Dendritic cell treated with granulocyte-macrophage colony-stimulating factor and Interleukin-4, amounts not matched to agents 40 ng/mL and 50 ng/mL, for 4 days (primary cell): ENCODE results near the gene TMA7B.

Experiments used
- H3K27ac Mint-ChIP-seq: one replicate; pipeline ENCODE4 v1.8.0; 2022; ENCODE audit warnings: mild to moderate bottlenecking, mixed read lengths
- H3K27me3 Mint-ChIP-seq: one replicate; pipeline ENCODE4 v1.8.0; 2022; ENCODE audit warnings: mild to moderate bottlenecking, mixed read lengths
- H3K36me3 Mint-ChIP-seq: one replicate; pipeline ENCODE4 v1.8.0; 2022; ENCODE audit warnings: low read depth, mixed read lengths
- H3K4me1 Mint-ChIP-seq: one replicate; pipeline ENCODE4 v1.8.0; 2022; ENCODE audit warnings: low read depth, mixed read lengths
- H3K4me3 Mint-ChIP-seq: one replicate; pipeline ENCODE4 v1.8.0; 2022; ENCODE audit warnings: mild to moderate bottlenecking, moderate library complexity, mixed read lengths
- H3K9me3 Mint-ChIP-seq: one replicate; pipeline ENCODE4 v1.8.0; 2022; ENCODE audit warnings: mixed read lengths
- intact Hi-C: fragments of 100-400 bp; cut with micrococcal nuclease; formaldehyde crosslinking; loops from one replicate; pipeline ENCODE4 v1.15.0; 2022

Gene TMA7B

GRCh38 chr22:39967996-39968972, 8.1 kb downstream of the TMA7B start:
- Mint-ChIP-seq H3K4me1 (peaks cover 5% of the 10 kb centered on the region), H3K27ac (no peak overlapping the region), H3K36me3 (no peaks in the 10 kb centered on the region), H3K9me3 (no peaks in the 10 kb centered on the region), H3K27me3 (peaks cover 97% of the 10 kb centered on the region), H3K4me3 (no peak overlapping the region)
- intact Hi-C loops, result no loop called here

GRCh38 chr22:39970742-39971141, 10.5 kb downstream of the TMA7B start:
- no peaks in the 10 kb centered on the region for H3K9me3 Mint-ChIP-seq
- H3K36me3 Mint-ChIP-seq, result no peaks in the 10 kb centered on the region
- H3K27me3 Mint-ChIP-seq, result peaks cover 95% of the 10 kb centered on the region
- intact Hi-C loops, result no loop called here
- H3K27ac Mint-ChIP-seq, result no peak overlapping the region
- no peak overlapping the region for H3K4me3 Mint-ChIP-seq
- peaks cover 5% of the 10 kb centered on the region for H3K4me1 Mint-ChIP-seq

GRCh38 chr22:39972641-39973040, 12.4 kb downstream of the TMA7B start:
- intact Hi-C loops, result no loop called here
- Mint-ChIP-seq H3K27ac (no peak overlapping the region), H3K36me3 (no peaks in the 10 kb centered on the region), H3K27me3 (peaks cover 96% of the 10 kb centered on the region), H3K4me3 (no peak overlapping the region), H3K4me1 (no peaks in the 10 kb centered on the region), H3K9me3 (no peaks in the 10 kb centered on the region)

- no peaks in the 10 kb centered on the region for H3K4me1 Mint-ChIP-seq
- intact Hi-C loops, result no loop called here
- no peaks in the 10 kb centered on the region for H3K9me3 Mint-ChIP-seq
- H3K4me3 Mint-ChIP-seq, result no peak overlapping the region
- no peaks in the 10 kb centered on the region for H3K36me3 Mint-ChIP-seq
- peaks cover 93% of the 10 kb centered on the region for H3K27me3 Mint-ChIP-seq
- H3K27ac Mint-ChIP-seq, result no peak overlapping the region
Observed at GRCh38 chr22:39973656-39974055, 13.5 kb downstream of the TMA7B start.

GRCh38 chr22:39974065-39974464, 13.9 kb downstream of the TMA7B start:
- Mint-ChIP-seq H3K36me3 (no peaks in the 10 kb centered on the region), H3K27ac (no peak overlapping the region)
- intact Hi-C loops, result no loop called here

GRCh38 chr22:39979048-39979447, 18.9 kb downstream of the TMA7B start:
- H3K4me1 Mint-ChIP-seq, result no peaks in the 10 kb centered on the region
- intact Hi-C loops, result no loop called here
- H3K4me3 Mint-ChIP-seq, result no peak overlapping the region
- H3K9me3 Mint-ChIP-seq, result no peaks in the 10 kb centered on the region
- no peaks in the 10 kb centered on the region for H3K36me3 Mint-ChIP-seq
- peaks cover 79% of the 10 kb centered on the region for H3K27me3 Mint-ChIP-seq
- H3K27ac Mint-ChIP-seq, result no peak overlapping the region

More at GRCh38 chr22:39974065-39974464, 13.9 kb downstream of the TMA7B start:
- peaks cover 93% of the 10 kb centered on the region for H3K27me3 Mint-ChIP-seq
- no peaks in the 10 kb centered on the region for H3K4me1 Mint-ChIP-seq
- H3K9me3 Mint-ChIP-seq, result no peaks in the 10 kb centered on the region
- no peak overlapping the region for H3K4me3 Mint-ChIP-seq

GRCh38 chr22:39979458-39979857, 19.3 kb downstream of the TMA7B start:
- Mint-ChIP-seq H3K4me3 (no peak overlapping the region), H3K36me3 (no peaks in the 10 kb centered on the region), H3K9me3 (no peaks in the 10 kb centered on the region), H3K27me3 (peaks cover 78% of the 10 kb centered on the region), H3K4me1 (no peaks in the 10 kb centered on the region), H3K27ac (no peak overlapping the region)
- intact Hi-C loops, result no loop called here

- Mint-ChIP-seq H3K36me3 (no peaks in the 10 kb centered on the region), H3K9me3 (no peaks in the 10 kb centered on the region), H3K27me3 (peaks cover 77% of the 10 kb centered on the region), H3K4me1 (no peaks in the 10 kb centered on the region), H3K4me3 (no peak overlapping the region), H3K27ac (no peak overlapping the region)
- intact Hi-C loops, result no loop called here
Observed at GRCh38 chr22:39980596-39980995, 20.4 kb downstream of the TMA7B start.

GRCh38 chr22:39983346-39983745, 23.1 kb downstream of the TMA7B start:
- Mint-ChIP-seq H3K4me3 (no peak overlapping the region), H3K4me1 (no peaks in the 10 kb centered on the region), H3K27me3 (peaks cover 71% of the 10 kb centered on the region), H3K9me3 (no peaks in the 10 kb centered on the region), H3K27ac (no peak overlapping the region), H3K36me3 (no peaks in the 10 kb centered on the region)
- intact Hi-C loops, result no loop called here

- H3K27me3 Mint-ChIP-seq, result peaks cover 73% of the 10 kb centered on the region
- no peaks in the 10 kb centered on the region for H3K9me3 Mint-ChIP-seq
- intact Hi-C loops, result no loop called here
- no peaks in the 10 kb centered on the region for H3K4me1 Mint-ChIP-seq
- no peak overlapping the region for H3K27ac Mint-ChIP-seq
- H3K4me3 Mint-ChIP-seq, result no peak overlapping the region
- H3K36me3 Mint-ChIP-seq, result no peaks in the 10 kb centered on the region
Observed at GRCh38 chr22:39984006-39984405, 23.8 kb downstream of the TMA7B start.

- intact Hi-C loops, result no loop called here
- Mint-ChIP-seq H3K36me3 (no peaks in the 10 kb centered on the region), H3K27ac (no peak overlapping the region), H3K4me3 (no peak overlapping the region), H3K27me3 (peaks cover 73% of the 10 kb centered on the region), H3K4me1 (no peaks in the 10 kb centered on the region), H3K9me3 (no peaks in the 10 kb centered on the region)
Observed at GRCh38 chr22:39984746-39985145, 24.5 kb downstream of the TMA7B start.

- peaks cover 70% of the 10 kb centered on the region for H3K27me3 Mint-ChIP-seq
- H3K36me3 Mint-ChIP-seq, result no peaks in the 10 kb centered on the region
- H3K4me3 Mint-ChIP-seq, result no peak overlapping the region
- no peaks in the 10 kb centered on the region for H3K9me3 Mint-ChIP-seq
- intact Hi-C loops, result no loop called here
- H3K27ac Mint-ChIP-seq, result no peak overlapping the region
- H3K4me1 Mint-ChIP-seq, result no peaks in the 10 kb centered on the region
Observed at GRCh38 chr22:39985383-39986035, 25.3 kb downstream of the TMA7B start.

- Mint-ChIP-seq H3K9me3 (no peaks in the 10 kb centered on the region), H3K36me3 (no peaks in the 10 kb centered on the region), H3K4me3 (no peak overlapping the region), H3K4me1 (no peaks in the 10 kb centered on the region), H3K27me3 (peaks cover 78% of the 10 kb centered on the region), H3K27ac (no peak overlapping the region)
- intact Hi-C loops, result no loop called here
Observed at GRCh38 chr22:39988386-39989114, 28.4 kb downstream of the TMA7B start.

GRCh38 chr22:39989633-39990032, 29.4 kb downstream of the TMA7B start:
- intact Hi-C loops, result no loop called here
- H3K4me1 Mint-ChIP-seq, result no peaks in the 10 kb centered on the region
- H3K4me3 Mint-ChIP-seq, result no peak overlapping the region
- peaks cover 80% of the 10 kb centered on the region for H3K27me3 Mint-ChIP-seq
- H3K27ac Mint-ChIP-seq, result no peak overlapping the region
- no peaks in the 10 kb centered on the region for H3K36me3 Mint-ChIP-seq
- no peaks in the 10 kb centered on the region for H3K9me3 Mint-ChIP-seq
